SIG-M5 (cell line): ENCODE data around the gene CCDC146.
"Not testable (repeated sequence)": the region's sequence is repeated elsewhere in the genome, so short reads cannot be mapped to it uniquely, and the experiment has no call there.

Experiments used
- DNase-seq: peaks from one replicate; lab custom pipeline; 2025; lab: John Stamatoyannopoulos, UW

CCDC146 gene

GRCh38 chr7:77121860-77122681, at the start of gene CCDC146:
CCDC146 (plus strand) TSS chr7:77122615; CDS start chr7:77167669, 45,054 bp downstream.
- peak; percentile 98 for DNase-seq

- DNase-seq, result not testable (repeated sequence)
Measured at GRCh38 chr7:77074786-77075396, 47.5 kb upstream of the CCDC146 start.

- DNase-seq, result not testable (repeated sequence)
Measured at GRCh38 chr7:77077060-77077459, 45.4 kb upstream of the CCDC146 start.

GRCh38 chr7:77079112-77079511, 43.3 kb upstream of the CCDC146 start:
- not testable (repeated sequence) for DNase-seq

GRCh38 chr7:77079624-77080023, 42.8 kb upstream of the CCDC146 start:
- DNase-seq, result not testable (repeated sequence)

- DNase-seq, result not testable (repeated sequence)
Measured at GRCh38 chr7:77080236-77080635, 42.2 kb upstream of the CCDC146 start.

GRCh38 chr7:77082192-77082591, 40.2 kb upstream of the CCDC146 start:
- DNase-seq, result not testable (repeated sequence)

- not testable (repeated sequence) for DNase-seq
Measured at GRCh38 chr7:77092301-77092700, 30.1 kb upstream of the CCDC146 start.

- DNase-seq, result not testable (repeated sequence)
Measured at GRCh38 chr7:77100501-77100900, 21.9 kb upstream of the CCDC146 start.

- DNase-seq, result not testable (repeated sequence)
Measured at GRCh38 chr7:77101187-77101586, 21.2 kb upstream of the CCDC146 start.

- DNase-seq, result not testable (repeated sequence)
Measured at GRCh38 chr7:77102671-77103070, 19.7 kb upstream of the CCDC146 start.

- not testable (repeated sequence) for DNase-seq
Measured at GRCh38 chr7:77105904-77106303, 16.5 kb upstream of the CCDC146 start.

- not testable (repeated sequence) for DNase-seq
Measured at GRCh38 chr7:77107659-77108058, 14.8 kb upstream of the CCDC146 start.

- not testable (repeated sequence) for DNase-seq
Measured at GRCh38 chr7:77108362-77108761, 14.1 kb upstream of the CCDC146 start.

GRCh38 chr7:77112719-77113306, 9.6 kb upstream of the CCDC146 start:
- DNase-seq, result not testable (repeated sequence)

- DNase-seq, result not testable (repeated sequence)
Measured at GRCh38 chr7:77125486-77125885, 3.1 kb downstream of the CCDC146 start.

- DNase-seq, result not testable (repeated sequence)
Measured at GRCh38 chr7:77127009-77127408, 4.6 kb downstream of the CCDC146 start.

- not testable (repeated sequence) for DNase-seq
Measured at GRCh38 chr7:77128582-77129410, 6.4 kb downstream of the CCDC146 start.

- DNase-seq, result not testable (repeated sequence)
Measured at GRCh38 chr7:77131781-77132180, 9.4 kb downstream of the CCDC146 start.

- not testable (repeated sequence) for DNase-seq
Measured at GRCh38 chr7:77138668-77139067, 16.3 kb downstream of the CCDC146 start.

GRCh38 chr7:77140291-77140690, 17.9 kb downstream of the CCDC146 start:
- DNase-seq, result not testable (repeated sequence)

- DNase-seq, result not testable (repeated sequence)
Measured at GRCh38 chr7:77152232-77152631, 29.8 kb downstream of the CCDC146 start.
